ENCODE data around the gene TSKU. TPM values are rescaled to one million over a fixed set of nuclear protein-coding genes. Genes with fewer than 3 reads are reported as not detected.

Gene TSKU
- total RNA-seq, 1 donor from 2014 or later: 59.5 TPM

DNA sequence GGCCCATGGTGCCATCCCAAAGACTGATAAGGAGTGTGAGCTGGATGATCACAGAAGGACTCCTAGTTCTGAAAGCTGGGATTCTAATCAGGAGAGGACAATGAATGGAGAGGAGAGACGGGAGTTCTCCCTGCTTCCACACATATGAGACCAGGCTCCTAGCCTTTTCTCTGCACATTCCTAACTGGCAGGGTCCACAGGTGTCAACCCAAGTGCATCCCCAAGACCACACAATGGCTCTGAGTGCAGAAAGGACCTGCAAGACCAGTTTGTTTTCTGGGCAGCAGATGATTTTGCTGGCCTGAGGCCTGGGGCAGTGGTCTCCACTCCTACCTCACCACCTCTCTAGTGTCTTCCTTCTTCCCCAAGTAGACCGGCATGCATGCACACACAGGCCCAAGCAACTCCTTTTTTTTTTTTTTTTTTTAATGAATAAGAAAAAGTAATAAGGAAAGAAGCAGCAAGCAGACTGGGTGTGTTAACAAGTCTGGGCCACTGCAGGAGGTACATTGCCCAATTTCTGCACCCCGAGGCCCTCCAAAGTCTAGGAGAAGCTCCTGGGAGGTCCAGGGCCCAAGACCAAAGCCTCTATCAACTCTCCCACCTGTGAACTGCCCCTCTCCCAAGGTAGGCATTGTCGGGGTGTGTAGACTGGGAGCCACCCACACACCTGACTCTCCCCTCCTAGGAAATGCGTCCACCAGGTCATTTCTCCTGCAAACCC is 1.2 kb upstream of the TSKU start:
- Histone ChIP-seq H3K27me3 (ENCODE audit: control insufficient read depth, insufficient read depth, low read length) (no peaks in the 10 kb centered on the region), H3K36me3 (ENCODE audit: control insufficient read depth, insufficient read depth, low read length) (no peaks in the 10 kb centered on the region), H3K4me3 (ENCODE audit: low read depth, low read length) (peak overlapping the region; percentile 97)
- TF ChIP-seq, protein P1, sequence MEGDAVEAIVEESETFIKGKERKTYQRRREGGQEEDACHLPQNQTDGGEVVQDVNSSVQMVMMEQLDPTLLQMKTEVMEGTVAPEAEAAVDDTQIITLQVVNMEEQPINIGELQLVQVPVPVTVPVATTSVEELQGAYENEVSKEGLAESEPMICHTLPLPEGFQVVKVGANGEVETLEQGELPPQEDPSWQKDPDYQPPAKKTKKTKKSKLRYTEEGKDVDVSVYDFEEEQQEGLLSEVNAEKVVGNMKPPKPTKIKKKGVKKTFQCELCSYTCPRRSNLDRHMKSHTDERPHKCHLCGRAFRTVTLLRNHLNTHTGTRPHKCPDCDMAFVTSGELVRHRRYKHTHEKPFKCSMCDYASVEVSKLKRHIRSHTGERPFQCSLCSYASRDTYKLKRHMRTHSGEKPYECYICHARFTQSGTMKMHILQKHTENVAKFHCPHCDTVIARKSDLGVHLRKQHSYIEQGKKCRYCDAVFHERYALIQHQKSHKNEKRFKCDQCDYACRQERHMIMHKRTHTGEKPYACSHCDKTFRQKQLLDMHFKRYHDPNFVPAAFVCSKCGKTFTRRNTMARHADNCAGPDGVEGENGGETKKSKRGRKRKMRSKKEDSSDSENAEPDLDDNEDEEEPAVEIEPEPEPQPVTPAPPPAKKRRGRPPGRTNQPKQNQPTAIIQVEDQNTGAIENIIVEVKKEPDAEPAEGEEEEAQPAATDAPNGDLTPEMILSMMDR (IDR thresholded peaks at IDR 0.05; ENCODE audit: insufficient read depth, low read length, poor library complexity, severe bottlenecking): no peak
- no peak for DNase-seq (ENCODE audit: low read depth)

DNA sequence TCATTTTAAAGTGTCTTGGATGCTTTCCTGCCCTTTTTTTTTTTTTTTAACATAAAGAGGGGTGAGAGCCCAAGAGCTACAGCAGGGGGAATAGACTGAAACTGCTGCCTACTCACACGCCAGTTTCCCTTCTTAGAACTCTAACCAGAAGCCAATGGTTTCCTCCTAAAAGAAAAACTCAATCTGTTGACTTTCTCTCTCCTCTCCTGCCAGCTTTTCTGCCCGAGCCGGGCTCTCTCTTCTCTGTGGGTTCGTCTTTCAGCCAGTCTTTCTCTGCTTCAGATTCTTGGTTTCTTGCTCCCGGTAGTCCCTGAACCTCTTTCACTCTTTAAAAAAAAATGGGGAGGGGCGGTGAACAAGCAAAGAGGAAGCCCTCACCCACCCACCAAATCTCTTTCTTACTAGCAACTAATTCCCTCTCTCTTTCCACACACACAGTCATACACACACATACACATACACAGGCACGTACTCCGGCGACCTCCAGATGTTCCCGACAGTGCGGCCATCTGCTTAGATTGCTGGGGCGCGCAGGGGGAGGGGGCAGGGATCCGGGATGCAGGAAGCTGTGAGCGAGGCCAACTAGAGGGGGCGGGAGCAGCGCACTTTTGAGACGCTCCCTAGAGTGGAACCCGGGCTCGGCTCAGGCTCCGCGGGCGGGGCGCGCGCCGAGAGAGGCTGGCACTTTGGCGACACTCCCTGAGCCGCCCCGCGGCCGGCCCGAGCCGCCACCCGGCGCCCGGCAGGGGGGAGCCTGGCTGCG is 444 bp upstream of the TSKU start:
- Histone ChIP-seq H3K27me3 (ENCODE audit: control insufficient read depth, insufficient read depth, low read length) (no peaks in the 10 kb centered on the region), H3K4me3 (ENCODE audit: low read depth, low read length) (peak overlapping the region; percentile 97), H3K36me3 (ENCODE audit: control insufficient read depth, insufficient read depth, low read length) (no peaks in the 10 kb centered on the region)
- DNase-seq (ENCODE audit: low read depth): peak; percentile 64
- TF ChIP-seq, protein P1 (IDR thresholded peaks at IDR 0.05; ENCODE audit: insufficient read depth, low read length, poor library complexity, severe bottlenecking): no peak

DNA sequence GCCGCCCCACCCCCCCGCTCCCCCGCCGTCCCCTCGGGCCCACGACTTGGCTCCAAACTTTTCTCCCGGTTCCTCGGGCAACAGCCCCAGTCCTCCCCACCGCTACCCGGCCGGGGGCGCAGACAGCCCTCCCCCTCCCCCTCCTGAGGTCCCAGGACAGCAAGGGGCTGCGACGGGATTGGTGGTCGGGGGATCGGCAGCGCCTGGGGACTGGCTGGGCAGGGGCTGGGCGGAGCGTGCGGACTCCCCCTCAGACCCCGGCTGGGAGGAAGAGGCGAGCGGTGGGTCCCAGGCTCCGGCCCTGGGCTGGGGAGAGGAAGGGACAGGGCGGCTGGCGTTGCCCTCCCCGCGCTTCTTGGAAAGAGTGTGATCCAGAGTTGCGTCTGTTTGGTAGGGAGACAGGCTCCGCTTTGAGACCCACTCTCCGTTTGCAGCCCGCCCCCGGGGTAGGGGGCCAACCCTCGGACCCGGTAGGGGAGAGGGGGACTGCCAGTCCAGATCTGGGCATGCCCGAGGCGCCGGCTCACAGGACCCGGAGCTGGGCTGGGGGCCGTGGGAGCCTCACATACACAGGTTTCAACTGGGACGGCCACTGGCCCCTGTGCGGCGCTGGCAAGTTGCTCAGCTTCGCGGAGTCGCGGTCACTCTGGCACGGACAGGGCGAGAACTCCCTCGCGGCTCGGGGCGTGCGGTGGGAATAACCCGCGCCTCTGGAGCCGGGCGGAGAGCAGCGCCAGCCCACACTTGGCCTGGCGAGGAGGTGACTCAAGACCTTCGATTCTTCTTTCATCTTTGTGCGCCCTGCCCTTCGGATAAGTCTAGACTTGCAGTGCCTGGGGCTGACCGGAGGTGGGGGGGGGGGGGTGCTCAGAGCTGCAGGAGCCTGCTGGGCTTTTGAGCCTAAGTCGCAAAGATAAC is 999 bp downstream of the TSKU start:
- DNase-seq (ENCODE audit: low read depth): no peak
- TF ChIP-seq, protein P1 (IDR thresholded peaks at IDR 0.05; ENCODE audit: insufficient read depth, low read length, poor library complexity, severe bottlenecking): no peak

GRCh38 chr11:76785513-76785912 is 2.4 kb downstream of the TSKU start:
- H3K36me3 ChIP-seq (ENCODE audit: control insufficient read depth, insufficient read depth, low read length): no peaks in the 10 kb centered on the region
- TF ChIP-seq, protein P1 (IDR thresholded peaks at IDR 0.05; ENCODE audit: insufficient read depth, low read length, poor library complexity, severe bottlenecking): no peak
- H3K27me3 ChIP-seq (ENCODE audit: control insufficient read depth, insufficient read depth, low read length): no peaks in the 10 kb centered on the region
- no peak overlapping the region for H3K4me3 ChIP-seq (ENCODE audit: low read depth, low read length)
- no peak for DNase-seq (ENCODE audit: low read depth)

More for the DNA sequence above, 999 bp downstream of the TSKU start:
- Histone ChIP-seq H3K4me3 (ENCODE audit: low read depth, low read length) (peak overlapping the region; percentile 97), H3K27me3 (ENCODE audit: control insufficient read depth, insufficient read depth, low read length) (no peaks in the 10 kb centered on the region), H3K36me3 (ENCODE audit: control insufficient read depth, insufficient read depth, low read length) (no peaks in the 10 kb centered on the region)

DNA sequence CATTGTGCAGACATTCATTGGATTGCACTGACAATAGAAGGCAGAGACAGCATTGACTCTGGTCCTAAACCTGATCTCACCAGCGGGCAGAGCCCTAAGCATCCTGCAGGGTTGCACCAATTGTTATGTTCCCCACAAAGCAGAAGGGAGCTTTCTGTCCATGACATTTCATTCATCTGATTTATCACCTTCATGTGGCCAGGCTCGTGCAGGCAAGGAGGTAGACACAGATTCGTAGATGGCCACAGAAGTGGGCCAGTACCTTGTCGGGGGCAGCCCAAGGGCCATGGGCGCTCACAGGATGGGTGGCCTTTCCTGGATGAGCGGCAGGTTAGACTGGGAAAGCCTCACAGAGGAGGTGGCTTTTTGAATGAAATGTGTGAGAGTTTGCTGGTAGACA is 2.9 kb downstream of the TSKU start:
- no peak for DNase-seq (ENCODE audit: low read depth)
- Histone ChIP-seq H3K27me3 (ENCODE audit: control insufficient read depth, insufficient read depth, low read length) (no peaks in the 10 kb centered on the region), H3K36me3 (ENCODE audit: control insufficient read depth, insufficient read depth, low read length) (no peaks in the 10 kb centered on the region), H3K4me3 (ENCODE audit: low read depth, low read length) (no peak overlapping the region)
- TF ChIP-seq, protein P1 (IDR thresholded peaks at IDR 0.05; ENCODE audit: insufficient read depth, low read length, poor library complexity, severe bottlenecking): no peak
